Hippocampal formation (tissue), 2 donors: ENCODE measurements around the gene PIH1D2.
"Not testable (repeated sequence)": the region's sequence is repeated elsewhere in the genome, so short reads cannot be mapped to it uniquely, and the experiment has no call there.

Experiments
- DNase-seq, 2 donors: peaks; one replicate each; lab custom pipeline; 2025; lab: John Stamatoyannopoulos, UW

Gene PIH1D2, protein sequence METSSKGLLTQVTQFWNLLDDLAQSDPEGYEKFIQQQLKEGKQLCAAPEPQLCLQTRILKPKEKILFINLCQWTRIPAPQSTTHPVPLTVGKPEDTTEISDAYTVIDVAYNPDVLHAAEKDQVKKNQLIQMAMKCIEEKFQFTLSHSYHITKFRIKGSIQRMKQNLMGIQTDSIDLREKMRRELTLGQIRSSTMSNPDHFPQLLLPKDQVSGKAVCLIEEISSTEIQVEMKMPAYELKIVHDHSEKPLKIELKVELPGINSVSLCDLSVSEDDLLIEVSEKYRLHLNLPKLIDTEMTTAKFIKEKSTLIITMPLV

DNA sequence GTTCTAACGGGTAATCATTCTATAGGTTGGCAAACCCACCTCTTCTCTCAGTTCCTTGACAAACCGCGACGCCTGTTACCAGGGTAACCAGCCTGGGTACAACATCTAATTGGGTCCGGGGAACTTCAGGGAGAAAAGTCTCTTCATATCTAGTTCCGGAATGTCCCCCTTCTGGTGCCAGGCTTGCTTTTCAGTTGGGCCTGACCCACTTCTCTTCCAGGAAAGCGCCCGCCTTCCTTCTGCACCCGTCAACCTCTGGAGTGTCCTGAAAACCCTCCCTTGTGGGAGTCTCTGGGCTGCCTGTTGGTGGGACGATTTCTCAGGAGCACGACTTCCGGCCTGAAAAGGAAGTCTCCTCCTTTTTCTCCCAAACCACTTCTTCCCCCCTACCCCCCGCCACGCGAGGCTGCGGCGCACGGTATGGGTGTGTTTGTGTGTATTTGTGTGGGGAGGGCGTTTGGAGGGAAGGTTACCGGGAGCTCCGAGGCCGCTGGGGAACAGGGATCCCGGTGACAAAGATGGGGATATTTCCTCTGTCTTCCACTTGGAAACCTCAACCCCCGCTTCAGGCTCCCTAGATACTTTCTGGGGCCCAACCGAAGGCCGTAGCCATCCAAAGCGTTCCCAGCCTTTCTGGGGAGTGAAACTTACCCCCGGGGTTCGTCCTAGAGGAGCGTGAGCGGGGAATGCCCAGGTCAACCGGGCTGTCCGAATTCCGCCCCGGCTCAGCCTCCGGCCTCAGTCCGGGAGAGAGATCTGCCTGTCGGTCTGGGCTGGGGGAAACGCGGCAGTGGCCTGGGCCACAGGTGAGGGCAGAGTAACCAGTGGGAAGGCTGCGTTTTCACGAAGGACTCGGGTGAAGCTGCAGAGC, at the start of gene PIH1D2, which contains the start of gene NKAPD1:
TSS of gene PIH1D2 (minus strand) at position 77 of the 871 bp plus-strand sequence. CDS start 843 bp downstream, outside the sequence.
TSS of gene NKAPD1 (plus strand) at position 359 of the 871 bp plus-strand sequence. CDS start 1,276 bp downstream, outside the sequence.
- peak; percentile 75 to 78 for DNase-seq

DNA sequence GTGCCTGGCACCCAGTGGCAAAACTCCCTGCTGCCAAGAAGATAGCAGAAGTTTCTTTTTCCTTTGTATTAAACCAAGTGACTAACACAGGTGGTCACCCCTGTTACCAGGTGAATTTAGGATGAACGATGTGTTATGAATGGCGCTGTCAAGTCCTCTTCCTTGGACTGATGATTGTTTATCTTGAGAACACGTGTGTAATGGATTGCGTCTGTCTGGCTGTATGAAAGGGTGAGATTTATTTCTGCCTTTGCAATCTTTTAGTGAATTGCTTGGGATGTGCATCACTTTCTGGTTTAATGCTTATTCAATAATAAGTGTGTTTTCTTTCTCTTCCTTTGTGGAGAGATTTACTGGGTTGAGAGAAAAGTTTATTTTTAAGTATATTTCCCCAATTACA, 49.3 kb upstream of the PIH1D2 start:
- no peak for DNase-seq

DNA sequence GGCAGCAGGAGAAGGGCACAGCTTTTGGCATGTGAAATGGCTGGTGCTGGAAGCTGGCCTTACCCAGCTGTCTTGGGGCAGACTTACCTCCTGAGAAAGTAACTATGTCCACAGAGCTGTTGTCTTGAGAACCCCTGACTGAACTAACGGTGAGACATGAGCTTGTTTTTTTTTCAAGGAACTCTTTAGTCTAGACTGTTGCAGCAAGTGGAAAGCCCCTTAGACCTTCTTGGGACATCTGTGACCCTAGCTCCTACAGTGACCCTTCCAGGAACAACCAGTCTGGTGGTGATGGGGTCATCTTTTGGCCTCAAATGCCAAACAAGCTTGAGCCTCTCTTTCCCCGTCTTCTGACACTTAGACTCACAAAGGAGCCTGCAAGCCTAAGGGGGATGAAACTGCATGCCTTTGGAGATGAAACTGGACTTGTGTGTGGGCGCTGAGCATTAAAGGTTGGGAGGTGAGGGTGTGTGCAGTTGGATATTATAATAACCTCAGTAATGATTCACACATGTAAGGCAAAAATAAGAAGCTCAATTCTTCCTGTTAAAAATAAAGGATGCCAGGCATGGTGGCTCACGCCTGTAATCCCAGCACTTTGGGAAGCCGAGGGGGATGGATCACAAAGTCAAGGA, 48.3 kb upstream of the PIH1D2 start:
- no peak for DNase-seq

DNA sequence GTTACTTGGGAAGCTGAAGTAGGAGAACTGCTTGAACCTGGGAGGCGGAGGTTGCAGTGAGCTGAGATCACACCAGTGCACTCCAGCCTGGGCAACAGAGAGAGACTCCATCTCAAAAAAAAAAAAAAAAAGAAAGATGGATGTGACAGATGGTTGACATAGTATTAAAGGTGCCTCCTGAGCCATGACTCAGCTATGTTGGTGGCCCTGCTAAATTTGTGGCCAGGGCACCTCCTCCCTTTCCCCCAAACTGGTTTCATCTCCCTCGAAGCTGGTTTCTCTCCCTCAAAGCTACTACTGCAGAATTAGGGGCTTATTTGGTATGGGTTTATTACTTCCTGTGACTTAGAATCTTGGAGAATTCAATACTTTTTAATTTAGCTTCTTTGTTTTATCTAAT, 44.4 kb upstream of the PIH1D2 start:
- no peak for DNase-seq

DNA sequence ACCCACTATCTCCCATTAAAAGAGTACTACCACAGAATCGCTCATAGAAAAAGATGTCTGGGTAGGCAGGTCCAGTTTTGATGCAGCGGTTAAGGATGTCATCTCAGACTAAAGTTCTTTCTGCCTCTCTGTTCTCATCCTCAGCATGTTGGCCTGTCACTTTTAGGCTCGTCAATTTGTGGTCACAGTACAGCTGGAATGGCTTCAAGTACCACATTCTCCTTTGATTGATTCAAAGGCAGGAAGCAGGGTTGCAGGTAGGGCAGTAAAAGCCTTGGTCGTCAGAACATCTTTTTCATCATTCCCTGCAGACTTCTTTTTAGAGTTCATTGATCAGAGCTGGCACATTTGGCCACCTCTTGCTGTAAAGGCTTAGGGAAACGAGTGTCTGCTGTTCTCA, 41.6 kb upstream of the PIH1D2 start:
- no peak for DNase-seq

DNA sequence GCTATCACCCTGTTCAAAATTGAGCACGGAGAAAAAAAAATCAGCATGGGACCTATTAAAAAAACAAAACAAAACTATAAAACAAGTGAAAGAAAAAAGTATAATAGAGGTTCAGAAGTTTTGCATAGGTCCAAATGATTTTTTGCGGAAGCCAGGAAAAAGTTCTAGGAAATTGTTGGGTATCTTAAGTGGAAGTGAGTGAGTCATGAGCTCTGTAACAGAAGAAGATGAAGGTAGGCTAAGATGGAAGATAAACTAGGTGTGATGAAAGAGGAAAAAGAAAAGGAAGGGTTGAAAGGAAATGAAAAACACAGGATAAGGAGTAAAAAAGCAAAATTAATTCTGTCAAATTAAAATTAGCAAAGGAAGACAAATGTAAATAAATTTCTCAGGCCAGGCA, 40.6 kb upstream of the PIH1D2 start:
- DNase-seq = no peak

DNA sequence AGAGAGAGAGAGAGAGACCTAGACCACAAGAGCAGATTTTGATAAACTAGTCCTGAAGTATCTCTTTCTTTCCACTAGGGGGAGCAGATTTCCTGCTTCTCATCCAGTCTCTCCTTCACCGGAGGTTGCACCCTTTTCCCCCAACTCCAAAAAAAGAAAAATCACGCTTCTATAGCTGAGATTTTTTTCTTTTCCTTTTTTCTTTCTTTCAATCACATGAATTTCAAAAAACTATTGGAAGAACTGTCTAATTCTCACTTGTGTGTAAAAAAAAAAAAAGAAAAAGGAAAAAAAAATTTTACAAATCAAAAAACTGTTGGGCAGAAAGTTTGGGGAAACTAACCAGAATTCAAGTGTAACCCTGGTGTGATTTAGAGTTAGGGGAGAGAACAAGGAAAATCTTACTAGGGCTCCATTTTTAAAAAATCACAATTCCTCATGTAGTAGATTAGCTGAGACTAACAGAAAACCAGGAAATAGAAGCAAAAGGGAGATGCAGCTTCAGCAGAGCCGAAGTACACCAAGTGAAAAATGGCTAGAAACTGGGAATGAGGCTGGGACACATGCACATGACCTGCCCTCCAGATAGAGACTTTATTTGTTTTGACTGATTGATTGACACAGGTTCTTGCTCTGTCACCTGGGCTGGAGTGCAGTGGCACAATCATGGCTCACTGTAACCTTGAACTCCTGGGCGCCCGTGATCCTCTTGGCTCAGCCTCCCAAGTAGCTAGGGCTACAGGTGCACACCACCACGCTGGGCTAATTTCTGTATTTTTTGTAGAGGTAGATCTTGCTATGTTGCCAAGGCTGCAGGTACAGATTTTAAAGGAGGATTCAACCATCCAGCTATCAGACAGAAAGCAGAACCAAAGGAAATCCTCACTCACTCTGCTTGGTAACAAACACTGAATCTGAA, 40.0 kb upstream of the PIH1D2 start:
- peak in 1 of 2 donors; percentile 86 for DNase-seq

DNA sequence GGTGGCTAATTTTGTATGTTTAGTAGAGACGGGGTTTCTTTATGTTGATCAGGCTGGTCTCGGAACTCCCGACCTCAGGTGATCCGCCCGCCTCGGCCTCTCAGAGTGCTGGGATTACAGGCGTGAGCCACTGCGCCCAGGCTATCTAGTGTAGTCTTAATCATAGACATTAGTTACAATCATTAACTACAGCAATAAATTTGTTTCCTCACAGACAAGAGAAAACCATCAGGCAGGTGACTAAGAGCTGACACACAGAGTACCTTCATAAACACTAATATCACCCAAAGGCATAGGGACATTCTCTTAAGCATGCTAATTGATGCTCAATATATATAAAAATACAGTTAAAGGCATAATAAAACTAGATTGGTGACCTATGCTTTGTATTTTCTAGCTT, 32.3 kb upstream of the PIH1D2 start:
- DNase-seq = no peak

DNA sequence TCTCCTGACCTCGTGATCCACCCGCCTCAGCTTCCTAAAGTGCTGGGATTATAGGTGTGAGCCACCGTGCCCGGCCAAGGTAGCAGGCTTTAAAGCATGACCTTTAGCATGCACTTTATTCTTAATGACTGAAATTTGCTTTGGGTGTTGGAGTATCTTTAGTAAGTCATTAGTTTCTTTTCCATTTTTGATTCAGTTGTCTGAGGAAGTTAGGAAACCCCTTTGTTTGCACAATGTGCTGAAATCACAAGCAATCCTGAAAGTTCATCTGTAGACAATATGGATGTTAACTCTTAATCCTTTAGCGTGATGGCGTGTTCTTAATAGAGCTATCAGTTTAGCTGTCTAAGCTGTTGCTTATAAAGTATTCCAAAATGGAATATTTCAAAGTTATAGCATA, 29.6 kb upstream of the PIH1D2 start:
- no peak for DNase-seq

DNA sequence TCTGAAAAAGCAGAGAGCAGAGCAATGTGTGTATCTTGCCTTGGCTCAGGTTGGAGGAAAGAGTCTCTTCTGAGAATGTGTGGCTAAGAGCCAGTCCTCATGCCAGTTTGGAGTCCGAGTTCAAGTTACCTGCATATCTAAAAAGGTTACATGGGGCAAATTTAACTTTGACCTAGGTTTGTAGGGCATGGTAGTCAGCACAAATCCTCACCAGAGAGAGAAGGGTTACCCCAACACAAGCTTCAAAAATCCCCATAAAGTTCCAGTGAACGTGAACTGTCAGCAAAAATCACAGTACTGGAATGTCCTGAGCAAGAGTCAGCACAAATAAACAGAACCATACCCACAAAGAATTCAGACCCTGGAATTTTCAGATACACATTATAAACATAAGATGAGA, 26.6 kb upstream of the PIH1D2 start:
- no peak for DNase-seq

DNA sequence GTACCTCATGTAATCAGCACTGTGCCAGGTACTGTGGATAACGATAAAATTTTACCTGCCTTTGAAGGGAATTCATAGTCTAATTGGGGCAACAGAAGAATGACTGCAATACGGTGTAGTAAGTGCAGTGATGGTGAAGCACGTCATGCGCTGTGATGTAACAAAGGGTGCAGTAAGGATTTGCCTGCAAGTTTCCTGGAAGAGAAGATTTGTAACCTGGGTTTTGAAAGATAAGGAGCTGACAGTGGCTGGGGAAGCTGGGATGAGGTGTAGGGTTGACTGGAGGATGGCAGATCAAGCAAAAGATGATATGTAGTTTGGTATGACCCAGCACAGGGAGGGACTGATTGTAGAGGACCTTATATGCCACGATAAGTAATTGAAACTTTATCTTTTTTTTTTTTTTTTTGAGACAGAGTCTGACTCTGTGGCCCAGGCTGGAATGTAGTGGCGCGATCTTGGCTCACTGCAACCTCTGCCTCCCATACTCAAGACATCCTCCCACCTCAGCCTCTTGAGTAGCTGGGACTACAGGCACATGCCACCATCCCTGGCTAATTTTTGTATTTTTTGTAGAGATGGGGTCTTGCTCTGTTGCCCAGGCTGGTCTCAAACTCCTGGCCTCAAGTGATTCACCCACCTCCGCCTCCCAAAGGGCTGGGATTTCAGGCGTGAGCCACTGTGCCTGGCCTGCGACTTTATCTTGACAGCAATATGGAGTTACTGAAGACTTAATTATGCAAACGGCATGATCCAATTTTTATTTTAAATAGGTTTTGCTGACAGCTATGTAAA, 24.1 kb upstream of the PIH1D2 start:
- DNase-seq = no peak

DNA sequence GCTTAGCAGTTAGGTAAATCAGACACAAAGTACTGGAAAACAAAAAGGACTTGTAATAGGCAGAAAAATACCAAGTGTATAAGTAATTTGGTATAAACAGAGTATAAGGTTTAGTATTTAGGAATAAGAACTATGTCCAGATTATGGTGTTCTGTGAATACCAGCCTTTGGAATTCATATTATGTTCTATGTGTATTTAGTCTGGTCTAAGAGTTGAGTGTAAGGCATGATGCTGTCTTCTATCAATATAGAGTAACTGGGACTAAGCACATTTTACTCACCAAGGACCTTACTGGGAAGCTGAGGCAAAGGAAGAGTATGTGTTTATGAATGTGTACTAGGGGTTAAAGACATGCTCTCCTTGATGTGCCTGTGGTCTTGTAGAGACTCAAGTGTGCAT, 22.4 kb upstream of the PIH1D2 start:
- no peak for DNase-seq

DNA sequence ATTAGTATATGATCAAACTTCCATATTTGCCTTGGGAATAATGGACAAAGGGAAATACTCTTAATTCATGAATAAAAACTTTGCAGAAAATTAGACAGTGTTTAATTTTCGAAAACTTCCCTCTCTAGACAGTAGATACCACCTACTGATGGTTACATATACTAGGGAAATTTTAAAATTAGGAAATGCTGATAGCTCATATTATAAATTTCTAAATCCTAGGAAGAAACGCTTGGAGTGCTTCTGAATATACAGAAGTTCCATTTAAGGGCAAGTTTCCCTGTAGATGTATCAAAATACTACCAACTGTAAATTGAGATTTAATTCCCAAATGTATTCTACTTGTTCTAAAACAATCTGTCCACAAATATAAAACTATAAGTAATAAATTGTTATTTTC, 21.5 kb upstream of the PIH1D2 start:
- DNase-seq = not testable (repeated sequence)

DNA sequence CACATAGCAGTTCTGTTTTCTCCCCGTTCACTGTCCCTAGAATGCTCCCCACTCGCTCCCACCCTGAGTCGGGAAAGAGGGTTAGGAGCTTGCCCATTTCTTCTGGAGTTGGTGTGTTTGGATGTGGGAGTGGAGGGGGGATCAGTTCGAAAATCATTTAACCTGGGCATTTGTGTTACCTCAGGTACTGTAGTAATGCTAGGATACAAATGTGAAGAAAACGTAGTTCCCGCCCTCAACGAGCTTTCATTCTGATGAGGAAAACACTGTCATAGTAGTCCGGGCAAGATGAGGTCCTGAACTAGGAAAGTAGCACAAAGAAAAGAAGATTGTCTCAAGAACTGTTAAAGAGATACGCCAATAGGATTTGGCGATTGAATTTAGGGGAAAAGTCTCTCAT, 13.4 kb upstream of the PIH1D2 start:
- DNase-seq = no peak

DNA sequence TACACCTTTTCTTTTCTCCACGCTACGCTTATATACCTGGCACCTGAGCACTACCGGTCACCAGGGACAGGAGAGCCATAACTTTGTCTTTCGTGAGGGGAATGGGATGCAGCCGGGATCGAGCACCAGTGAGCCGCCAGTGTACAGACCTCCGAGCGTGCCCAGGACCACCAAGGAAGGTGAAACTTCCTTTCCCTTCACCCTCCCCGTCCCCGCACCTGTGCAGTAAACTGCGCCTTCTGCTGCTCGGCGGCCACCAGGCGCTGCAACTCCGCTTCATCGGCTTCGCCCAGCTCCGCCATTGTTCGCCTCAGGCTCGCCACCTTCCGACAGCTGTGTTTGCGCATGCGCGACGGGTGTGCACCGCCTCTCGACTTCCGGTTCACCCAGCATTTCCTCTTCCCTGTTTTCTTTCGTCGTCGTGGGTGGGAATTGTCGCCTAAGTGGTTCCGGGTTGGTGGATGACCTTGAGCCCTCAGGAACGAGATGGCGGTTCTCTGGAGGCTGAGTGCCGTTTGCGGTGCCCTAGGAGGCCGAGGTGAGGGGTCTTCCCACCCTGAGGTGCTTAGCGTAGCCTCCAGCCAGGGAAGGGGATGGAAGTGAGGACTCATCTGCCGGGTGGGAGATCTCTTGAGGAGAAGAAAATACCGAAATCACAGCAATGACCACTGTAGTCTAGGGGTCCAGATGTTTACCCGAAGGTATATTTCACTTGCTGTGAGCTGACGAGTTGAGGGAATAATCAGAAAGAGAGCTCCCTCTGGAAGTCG, 12.8 kb upstream of the PIH1D2 start, which contains the start of the genes SDHD and TIMM8B:
TSS of gene SDHD (plus strand) at position 452 of the 770 bp plus-strand sequence. CDS start at position 487, 35 bp downstream.
TSS of gene TIMM8B (minus strand) at position 335 of the 770 bp plus-strand sequence. CDS start at position 302, 33 bp downstream.
- DNase-seq = peak; percentile 92 to 97

DNA sequence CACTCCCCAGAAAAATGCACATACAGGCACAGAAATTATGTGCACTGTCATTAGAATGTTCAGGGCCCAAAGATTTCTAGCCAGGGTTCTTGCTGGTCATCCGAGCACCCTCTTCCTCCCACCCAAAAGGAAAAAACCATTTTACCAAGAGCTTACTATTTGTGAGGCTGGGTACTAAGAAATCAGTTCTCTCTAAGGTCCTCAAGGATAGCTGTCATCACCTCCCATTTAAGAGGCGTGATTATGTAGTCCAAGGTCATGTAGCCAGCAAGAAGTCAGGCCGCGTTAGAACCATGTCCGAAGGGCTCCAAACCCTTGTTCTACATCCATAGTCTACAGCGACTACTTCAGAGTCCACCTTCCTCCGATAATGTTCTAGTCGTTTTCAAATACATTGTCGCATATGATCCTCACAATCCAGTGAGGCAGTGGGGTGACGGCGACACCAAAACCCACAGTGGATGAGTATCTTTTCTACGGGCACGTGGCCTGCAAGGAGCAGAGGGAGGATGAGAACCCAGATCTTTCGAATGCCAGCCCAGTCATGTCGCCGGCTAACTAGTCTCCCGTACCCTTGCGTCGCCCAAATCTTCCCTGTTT, 12.1 kb upstream of the PIH1D2 start:
- DNase-seq = peak in 1 of 2 donors; percentile 36

DNA sequence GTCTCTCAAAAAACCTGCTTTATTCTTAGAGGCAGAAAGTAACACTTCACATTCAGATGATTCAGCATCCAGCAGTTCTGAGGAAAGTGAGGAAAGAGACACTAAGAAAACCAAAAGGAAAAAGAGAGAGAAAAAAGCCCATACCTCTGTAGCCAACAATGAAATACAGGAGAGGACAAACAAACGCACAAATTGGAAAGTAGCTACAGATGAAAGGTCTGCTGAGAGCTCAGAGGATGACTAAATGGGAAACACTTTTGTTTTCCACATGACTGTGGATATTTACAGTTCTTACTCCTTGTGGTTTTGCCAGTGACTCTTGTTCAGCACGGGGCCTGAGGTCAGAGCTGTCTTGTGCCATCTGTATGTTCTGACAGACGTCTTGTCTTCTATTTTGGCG, 8.9 kb upstream of the PIH1D2 start:
- DNase-seq = no peak

DNA sequence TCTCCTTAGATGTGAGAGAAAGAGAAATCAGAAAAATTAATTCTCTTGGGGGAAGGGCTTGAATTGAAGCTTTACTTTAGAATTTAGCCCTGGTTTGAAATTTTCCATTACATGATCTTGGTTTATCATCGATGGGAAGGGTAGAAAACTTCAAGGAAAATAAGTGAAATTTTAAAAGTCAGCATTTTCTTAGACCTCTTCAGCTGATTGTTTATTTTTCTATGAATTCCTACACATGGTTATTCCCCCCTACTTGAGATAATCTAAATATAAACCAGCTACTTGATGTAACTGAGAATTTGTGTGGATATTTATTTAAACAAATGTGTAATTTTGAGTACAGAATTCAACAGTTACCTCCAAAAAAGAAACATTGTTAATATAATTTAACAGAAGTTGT, 10.9 kb downstream of the PIH1D2 start:
- DNase-seq = no peak

DNA sequence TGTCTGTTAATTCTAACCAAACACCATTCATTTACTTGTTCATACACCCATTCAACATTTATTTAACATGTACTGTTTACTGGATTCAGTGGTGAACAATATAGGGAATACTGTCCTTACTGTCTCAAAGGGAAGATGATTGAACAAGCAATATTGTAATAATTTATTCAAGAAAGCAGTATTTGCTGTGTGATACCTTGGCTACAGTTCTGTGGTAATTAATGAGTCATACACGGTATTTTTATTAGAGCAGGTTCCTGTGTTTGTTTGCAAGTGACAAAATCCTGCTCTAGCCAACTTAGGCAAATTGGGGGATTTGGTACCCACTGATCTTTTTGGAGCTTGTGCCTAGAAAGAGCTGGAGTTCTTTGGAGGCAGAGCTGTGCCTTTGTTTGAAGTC, 15.7 kb downstream of the PIH1D2 start:
- DNase-seq = no peak
